Measurements from ENCODE around the gene SIM2.

DNA sequence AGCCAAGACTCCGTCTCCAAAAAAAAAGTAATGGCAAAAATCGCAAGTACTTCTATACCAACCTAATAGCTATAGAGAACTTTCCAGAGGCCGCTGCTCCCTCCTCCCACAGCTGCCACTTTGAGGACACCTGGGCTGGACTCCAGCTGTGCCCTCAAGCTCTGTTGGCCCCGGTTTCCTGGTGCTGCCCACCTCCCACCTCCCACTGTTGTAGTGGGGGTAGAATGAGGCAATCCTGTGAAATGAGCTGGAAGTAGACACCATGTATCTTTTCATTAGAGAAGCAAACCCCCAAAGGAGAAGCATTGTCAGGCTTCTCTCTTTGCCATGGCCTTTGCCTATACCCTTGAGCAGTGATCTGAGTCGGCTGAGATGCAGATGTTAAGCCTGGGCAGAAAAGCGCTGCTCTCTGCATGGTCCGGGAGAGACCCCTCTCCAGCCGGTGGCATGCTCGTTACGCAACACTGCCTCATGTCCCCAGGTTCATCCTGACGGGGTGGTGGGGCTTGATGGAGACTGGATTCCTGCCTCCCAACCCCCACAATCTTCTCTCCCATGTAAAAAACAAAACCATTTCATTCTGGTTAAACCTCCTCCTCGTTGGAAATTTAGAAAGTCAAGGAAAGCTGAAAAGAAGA lies 39.7 kb downstream of the SIM2 start:
- TF ChIP-seq, protein P1, sequence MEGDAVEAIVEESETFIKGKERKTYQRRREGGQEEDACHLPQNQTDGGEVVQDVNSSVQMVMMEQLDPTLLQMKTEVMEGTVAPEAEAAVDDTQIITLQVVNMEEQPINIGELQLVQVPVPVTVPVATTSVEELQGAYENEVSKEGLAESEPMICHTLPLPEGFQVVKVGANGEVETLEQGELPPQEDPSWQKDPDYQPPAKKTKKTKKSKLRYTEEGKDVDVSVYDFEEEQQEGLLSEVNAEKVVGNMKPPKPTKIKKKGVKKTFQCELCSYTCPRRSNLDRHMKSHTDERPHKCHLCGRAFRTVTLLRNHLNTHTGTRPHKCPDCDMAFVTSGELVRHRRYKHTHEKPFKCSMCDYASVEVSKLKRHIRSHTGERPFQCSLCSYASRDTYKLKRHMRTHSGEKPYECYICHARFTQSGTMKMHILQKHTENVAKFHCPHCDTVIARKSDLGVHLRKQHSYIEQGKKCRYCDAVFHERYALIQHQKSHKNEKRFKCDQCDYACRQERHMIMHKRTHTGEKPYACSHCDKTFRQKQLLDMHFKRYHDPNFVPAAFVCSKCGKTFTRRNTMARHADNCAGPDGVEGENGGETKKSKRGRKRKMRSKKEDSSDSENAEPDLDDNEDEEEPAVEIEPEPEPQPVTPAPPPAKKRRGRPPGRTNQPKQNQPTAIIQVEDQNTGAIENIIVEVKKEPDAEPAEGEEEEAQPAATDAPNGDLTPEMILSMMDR (conservative IDR thresholded peaks at IDR 0.05; ENCODE audit: low read length): no peak
- TF ChIP-seq EZH2phosphoT487 (IDR thresholded peaks at IDR 0.05; ENCODE audit: borderline replicate concordance, low read depth, low read length): no peak

All from OCI-LY7 (cell line).